Measurements from ENCODE around the gene CLRN1. TPM values are rescaled to one million over a fixed set of nuclear protein-coding genes. Genes with fewer than 3 reads are reported as not detected.

Gene CLRN1
- total and polyA plus RNA-seq, 2 experiments from 2014 or later = 0.45 to 0.69 TPM

GRCh38 chr3:150989208-150989607 lies 16.7 kb upstream of the CLRN1 start:
- no peak overlapping the region for H3K4me3 ChIP-seq
- H3K27ac ChIP-seq (ENCODE audit: low read depth) = no peak overlapping the region
- peak; percentile 68 for ATAC-seq
- H3K4me1 Mint-ChIP-seq = peaks cover 19% of the 10 kb centered on the region
- 0 out of 3 replicates have a peak, but pooled peaks cover 3% of the 10 kb centered on the region for H3K36me3 Mint-ChIP-seq (ENCODE audit: low read depth)
- peak overlapping the region; percentile 67; the same call in 1 of the 2 replicates for H2AFZ ChIP-seq
- no peak overlapping the region for H3K27ac Mint-ChIP-seq
- no peaks in the 10 kb centered on the region for H3F3A ChIP-seq (replicated peaks; ENCODE audit: low read depth)
- no peaks in the 10 kb centered on the region for H3K9me2 ChIP-seq (ENCODE audit: insufficient read depth)
- no peak overlapping the region for H3K4me3 Mint-ChIP-seq
- no peak for DNase-seq (ENCODE audit: low spot score)
- no peaks in the 10 kb centered on the region for H3K27me3 Mint-ChIP-seq (ENCODE audit: insufficient read depth, low read depth, poor library complexity)
- no peaks in the 10 kb centered on the region for H3K79me2 ChIP-seq (replicated peaks; ENCODE audit: insufficient read depth)
- H3K4me2 ChIP-seq = no peak overlapping the region
- H4K20me1 ChIP-seq (replicated peaks; ENCODE audit: insufficient read depth) = no peaks in the 10 kb centered on the region
- H3K4me1 ChIP-seq (ENCODE audit: insufficient read depth) = peaks cover 9% of the 10 kb centered on the region; the same call in 1 of the 2 replicates
- H3K27me3 ChIP-seq (ENCODE audit: insufficient read depth) = no peaks in the 10 kb centered on the region
- H3K36me3 ChIP-seq (ENCODE audit: insufficient read depth) = no peaks in the 10 kb centered on the region
- H3K9me3 Mint-ChIP-seq = peaks cover 8% of the 10 kb centered on the region; the same call in 2 of the 3 replicates
- TF ChIP-seq EZH2phosphoT487 (IDR thresholded peaks at IDR 0.05; ENCODE audit: unreplicated experiment) (no peak), ZNF331 (CRISPR knock-in tag; IDR thresholded peaks at IDR 0.05; ENCODE audit: low read depth) (no peak), EZH2 (IDR thresholded peaks at IDR 0.05; ENCODE audit: low read depth, unreplicated experiment) (no peak), JUNB (IDR thresholded peaks at IDR 0.05; ENCODE audit: unreplicated experiment) (no peak), CTCF (conservative IDR thresholded peaks at IDR 0.05; ENCODE audit: low read depth in 2 of 2) (no peak), CREB1 (CRISPR knock-in tag; IDR thresholded peaks at IDR 0.05; ENCODE audit: low read depth) (no peak), REST (IDR thresholded peaks at IDR 0.05; ENCODE audit: unreplicated experiment) (no peak), ZNF462 (CRISPR knock-in tag; IDR thresholded peaks at IDR 0.05) (no peak), POLR2AphosphoS5 (IDR thresholded peaks at IDR 0.05; ENCODE audit: low read depth) (no peak), ETS1 (IDR thresholded peaks at IDR 0.05) (no peak), ZNF114 (CRISPR knock-in tag; IDR thresholded peaks at IDR 0.05) (no peak), STAT1 (IDR thresholded peaks at IDR 0.05; ENCODE audit: unreplicated experiment) (no peak), NANOG (IDR thresholded peaks at IDR 0.05; ENCODE audit: borderline replicate concordance) (no peak)
